Activated T-cell treated with anti-CD3 and anti-CD28 coated beads, Interleukin-2, amount 50 U/mL, for 72 hours (primary cell): ENCODE results near the gene NDUFAF2. TPM values are rescaled to one million over a fixed set of nuclear protein-coding genes. Genes with fewer than 3 reads are reported as not detected.
A peak's percentile ranks its signal among the peaks of the same experiment; 100 is the strongest.

Experiments used
- ATAC-seq, 2 donors: fragments of 150-1000 bp; cut with Tn5 transposase; replicated peaks in 1 of 2; 2 replicates each; pipeline ENCODE4 v1.10.0; 2021; ENCODE audit warnings: moderate library complexity in 2 of 2, mild to moderate bottlenecking in 1 of 2
- DNase-seq, 2 donors: peaks; one replicate each; pipeline ENCODE4 v3.0.0; 2021 to 2022; ENCODE audit warnings: mixed read lengths in 1 of 2
- H3K27ac Mint-ChIP-seq: one replicate; pipeline ENCODE4 v1.8.0; 2022; ENCODE audit warnings: mild to moderate bottlenecking, moderate library complexity, mixed read lengths
- H3K27me3 Mint-ChIP-seq: one replicate; pipeline ENCODE4 v1.8.0; 2022; ENCODE audit warnings: low read depth, mixed read lengths
- H3K36me3 Mint-ChIP-seq, 2 donors: one replicate each; pipeline ENCODE4 v1.8.0; 2022; ENCODE audit warnings: mixed read lengths in 2 of 2, mild to moderate bottlenecking in 1 of 2; ENCODE audit not compliant: insufficient read depth in 2 of 2
- H3K4me1 Mint-ChIP-seq: one replicate; pipeline ENCODE4 v1.8.0; 2022; ENCODE audit warnings: low read depth, mixed read lengths
- H3K4me3 Mint-ChIP-seq, 2 donors: one replicate each; pipeline ENCODE4 v1.8.0; 2022; ENCODE audit warnings: mild to moderate bottlenecking in 2 of 2, mixed read lengths in 2 of 2, moderate library complexity in 2 of 2
- H3K9me3 Mint-ChIP-seq, 2 donors: one replicate each; pipeline ENCODE4 v1.8.0; 2022; ENCODE audit warnings: mixed read lengths in 2 of 2
- total RNA-seq, 2 donors: library from RNA; stranded (reverse); gene quantifications; one replicate each; pipeline ENCODE4 v1.2.3, GENCODE V29; 2022

NDUFAF2 gene
- total RNA-seq, 2 donors from 2014 or later = 29.0 to 29.6 TPM

DNA sequence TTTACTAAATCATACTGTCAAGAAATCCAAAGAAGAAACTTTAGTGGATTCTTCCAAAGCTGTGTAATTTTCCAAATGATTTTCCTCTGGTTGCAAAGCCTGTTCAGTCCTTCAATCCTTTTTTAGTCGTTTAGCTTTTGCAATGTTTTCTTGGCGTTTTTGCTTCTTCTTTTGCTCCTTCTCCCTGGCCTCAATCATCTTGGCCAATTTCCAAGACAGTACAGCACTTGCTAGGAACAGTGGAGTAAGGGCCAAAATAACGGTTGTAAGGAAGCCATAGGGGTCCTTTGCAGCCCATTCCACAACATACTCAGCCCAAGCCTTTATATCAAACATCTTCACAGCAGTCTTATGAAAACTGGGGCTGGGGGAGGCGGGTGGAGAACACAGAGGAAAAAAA lies 214.8 kb downstream of the NDUFAF2 start:
- peaks cover 37% of the 10 kb centered on the region for H3K4me1 Mint-ChIP-seq
- peak overlapping the region; percentile 96 for H3K27ac Mint-ChIP-seq

DNA sequence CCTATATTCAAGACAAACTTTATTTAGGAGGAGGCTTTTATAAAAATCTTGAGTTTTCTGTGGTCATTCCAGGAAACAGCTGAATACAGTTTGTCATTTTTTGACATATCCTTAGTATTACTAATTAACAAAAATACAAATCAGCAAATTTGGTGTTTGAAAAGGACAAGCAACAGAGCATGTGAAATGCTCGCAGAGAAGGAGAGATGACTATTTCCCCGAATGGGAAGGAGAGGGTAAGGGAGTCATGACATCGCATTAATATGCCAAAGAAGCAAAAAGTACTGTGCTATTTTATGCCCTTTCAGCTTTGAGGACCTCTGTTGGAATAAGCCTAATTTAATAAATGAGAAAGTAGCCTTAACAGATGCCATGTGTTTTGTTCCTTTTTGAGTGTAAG lies 215.5 kb downstream of the NDUFAF2 start:
- H3K27ac Mint-ChIP-seq = peak overlapping the region; percentile 96
- peaks cover 21 to 44% of the 10 kb centered on the region in 2 donors for H3K36me3 Mint-ChIP-seq
- DNase-seq = no peak

More for the DNA sequence above, 214.8 kb downstream of the NDUFAF2 start:
- no peaks in the 10 kb centered on the region for H3K9me3 Mint-ChIP-seq
- H3K36me3 Mint-ChIP-seq = peaks cover 22 to 46% of the 10 kb centered on the region in 2 donors
- H3K27me3 Mint-ChIP-seq = no peaks in the 10 kb centered on the region
- no peak for ATAC-seq
- DNase-seq = no peak
- H3K4me3 Mint-ChIP-seq = peak overlapping the region; percentile 62 to 91

DNA sequence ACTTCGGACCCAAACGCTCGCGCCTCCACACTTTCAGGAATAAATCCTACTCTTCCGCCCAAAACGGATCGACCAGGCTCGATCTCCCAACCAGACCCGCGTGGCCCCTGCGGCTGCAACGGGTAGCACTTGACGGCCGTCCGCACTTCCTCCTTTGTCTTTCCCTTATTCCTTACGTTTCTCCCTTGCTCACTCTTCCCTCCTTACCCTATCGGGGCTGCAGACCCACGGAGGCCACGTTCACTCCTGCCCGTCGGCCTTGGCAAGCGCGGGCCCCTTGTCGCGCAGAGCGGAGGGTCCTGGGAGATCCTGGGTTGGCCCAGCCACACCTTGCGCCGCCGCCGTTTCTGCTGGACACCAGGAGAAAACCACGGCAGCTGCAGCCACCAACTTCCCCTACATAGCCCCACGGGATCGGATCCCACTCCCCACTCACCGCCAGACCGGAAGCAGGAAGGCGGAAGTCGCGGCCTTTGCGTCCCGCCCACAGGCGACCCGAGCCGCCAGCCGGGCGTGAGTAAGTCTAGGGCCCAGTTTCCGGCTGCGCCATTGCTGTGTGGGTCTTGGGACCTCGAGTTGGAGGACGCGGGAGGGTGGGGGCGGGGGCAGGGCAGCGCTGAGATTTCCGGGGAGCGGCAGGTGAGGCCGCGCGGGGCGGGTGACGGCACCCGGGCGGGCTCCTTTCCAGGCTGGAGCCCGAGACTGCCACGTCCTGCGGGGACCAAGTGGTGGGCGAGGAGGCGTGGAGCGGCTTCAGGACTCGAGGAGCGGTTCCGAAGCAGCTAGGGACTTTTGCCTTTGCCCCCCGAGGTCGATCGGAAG lies 217.2 kb downstream of the NDUFAF2 start, which contains the start of gene SMIM15:
Gene SMIM15, minus strand, starts transcription at position 459 of the 822 bp plus-strand sequence. CDS start 2,297 bp downstream, outside the sequence.
- ATAC-seq (peak; percentile 96 to 97), DNase-seq (peak; percentile 88 to 90)
- H3K27me3 Mint-ChIP-seq = no peaks in the 10 kb centered on the region
- H3K4me3 Mint-ChIP-seq = peak within 1 kb of the TSS; percentile 94 to 98
- peaks cover 37% of the 10 kb centered on the region for H3K4me1 Mint-ChIP-seq
- H3K27ac Mint-ChIP-seq = peak within 1 kb of the TSS; percentile 98
- peaks cover 17 to 33% of the 10 kb centered on the region in 2 donors for H3K36me3 Mint-ChIP-seq
- H3K9me3 Mint-ChIP-seq = no peaks in the 10 kb centered on the region

More for the DNA sequence above, 215.5 kb downstream of the NDUFAF2 start:
- Mint-ChIP-seq H3K9me3 (no peaks in the 10 kb centered on the region), H3K4me3 (peak overlapping the region; percentile 62 to 91), H3K27me3 (no peaks in the 10 kb centered on the region), H3K4me1 (peaks cover 37% of the 10 kb centered on the region)
- no peak for ATAC-seq

- Mint-ChIP-seq H3K4me1 (peaks cover 37% of the 10 kb centered on the region), H3K27ac (peak overlapping the region; percentile 86), H3K27me3 (no peaks in the 10 kb centered on the region), H3K4me3 (peak overlapping the region; percentile 94 to 98), H3K9me3 (no peaks in the 10 kb centered on the region), H3K36me3 (peaks cover 15 to 29% of the 10 kb centered on the region in 2 donors)
- DNase-seq (peak in 1 of 2 donors; percentile 4), ATAC-seq (no peak)
Measured at GRCh38 chr5:61162832-61163567, 218.0 kb downstream of the NDUFAF2 start.

DNA sequence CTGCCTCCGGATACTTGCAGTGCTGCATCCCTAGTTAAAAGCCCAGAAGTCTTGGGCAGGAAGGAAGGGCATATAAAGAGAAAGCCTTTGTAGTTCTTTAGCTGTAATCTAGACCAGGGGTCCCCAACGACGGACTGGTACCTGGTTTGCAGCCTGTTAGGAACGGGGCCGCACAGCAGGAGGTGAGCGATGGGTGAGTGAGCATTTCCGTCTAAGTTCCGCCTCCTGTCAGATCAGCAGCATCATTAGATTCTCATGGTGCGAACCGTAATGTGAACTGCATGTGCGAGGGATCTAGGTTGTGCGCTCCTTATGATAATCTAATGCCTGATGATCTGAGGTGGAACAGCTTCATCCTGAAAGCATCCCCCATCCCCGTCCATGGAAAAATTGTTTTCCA lies 218.9 kb downstream of the NDUFAF2 start:
- H3K27ac Mint-ChIP-seq = no peak overlapping the region
- no peaks in the 10 kb centered on the region for H3K27me3 Mint-ChIP-seq
- H3K36me3 Mint-ChIP-seq = peaks cover 12 to 24% of the 10 kb centered on the region in 2 donors
- no peak for DNase-seq
- H3K4me1 Mint-ChIP-seq = peaks cover 37% of the 10 kb centered on the region
- no peak for ATAC-seq
- no peaks in the 10 kb centered on the region for H3K9me3 Mint-ChIP-seq
- peak overlapping the region; percentile 94 to 98 for H3K4me3 Mint-ChIP-seq

GRCh38 chr5:61167382-61167781 lies 222.4 kb downstream of the NDUFAF2 start:
- Mint-ChIP-seq H3K4me3 (no peak overlapping the region), H3K9me3 (no peaks in the 10 kb centered on the region), H3K27ac (no peak overlapping the region)

GRCh38 chr5:61168951-61169350 lies 223.9 kb downstream of the NDUFAF2 start:
- no peaks in the 10 kb centered on the region for H3K27me3 Mint-ChIP-seq
- ATAC-seq = no peak

More at GRCh38 chr5:61167382-61167781, 222.4 kb downstream of the NDUFAF2 start:
- Mint-ChIP-seq H3K36me3 (peaks cover 0 to 4% of the 10 kb centered on the region in 2 donors), H3K4me1 (peaks cover 14% of the 10 kb centered on the region), H3K27me3 (no peaks in the 10 kb centered on the region)
- ATAC-seq = no peak
- no peak for DNase-seq

GRCh38 chr5:61171479-61171878 lies 226.5 kb downstream of the NDUFAF2 start:
- Mint-ChIP-seq H3K4me3 (no peak overlapping the region), H3K27me3 (no peaks in the 10 kb centered on the region), H3K4me1 (no peaks in the 10 kb centered on the region), H3K9me3 (no peaks in the 10 kb centered on the region), H3K36me3 (no peaks in the 10 kb centered on the region), H3K27ac (no peak overlapping the region)
- DNase-seq (no peak), ATAC-seq (no peak)

More at GRCh38 chr5:61168951-61169350, 223.9 kb downstream of the NDUFAF2 start:
- Mint-ChIP-seq H3K9me3 (no peaks in the 10 kb centered on the region), H3K27ac (no peak overlapping the region), H3K4me1 (peaks cover under 1% of the 10 kb centered on the region), H3K36me3 (no peaks in the 10 kb centered on the region), H3K4me3 (no peak overlapping the region)
- DNase-seq = no peak

DNA sequence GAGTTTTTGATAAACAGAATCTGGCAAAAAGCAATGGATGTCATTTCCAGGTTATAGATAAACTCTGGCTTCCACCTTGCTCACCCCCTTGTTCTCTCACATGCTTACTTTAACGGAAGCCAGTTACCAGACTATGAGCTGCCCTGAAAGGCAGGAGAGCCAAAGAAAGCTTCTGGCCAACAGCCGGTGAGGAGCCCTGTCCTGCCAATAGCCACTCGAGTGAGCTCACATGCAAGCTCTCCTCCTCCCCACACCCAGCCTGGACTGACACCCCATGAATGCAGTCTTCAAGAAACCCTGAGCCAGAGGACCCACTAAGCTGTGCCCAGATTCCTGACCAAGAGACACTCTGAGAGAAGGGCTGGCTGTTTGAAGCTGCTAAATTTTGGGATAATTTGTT lies 231.6 kb downstream of the NDUFAF2 start:
- Mint-ChIP-seq H3K9me3 (no peaks in the 10 kb centered on the region), H3K27ac (no peak overlapping the region)

DNA sequence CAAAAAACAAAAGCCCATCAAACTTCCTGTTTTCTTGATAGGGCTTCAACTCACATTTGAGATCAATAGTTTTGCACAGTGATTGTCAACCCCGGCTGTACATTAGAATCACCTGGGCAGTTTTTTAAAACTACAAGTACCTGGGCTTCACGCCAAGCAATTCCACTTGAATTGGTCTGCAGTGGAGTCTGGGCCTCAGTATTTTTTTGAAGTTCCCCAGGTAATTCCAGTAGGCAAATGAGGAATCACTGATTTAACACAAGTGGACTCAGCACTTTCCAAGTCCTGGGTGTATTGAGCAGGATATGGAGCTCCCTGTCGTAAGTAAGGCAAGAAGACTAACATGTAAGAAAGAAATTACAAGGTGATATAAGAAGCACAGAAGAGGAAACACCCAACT lies 232.1 kb downstream of the NDUFAF2 start:
- H3K36me3 Mint-ChIP-seq = no peaks in the 10 kb centered on the region
- ATAC-seq = no peak
- no peak overlapping the region for H3K27ac Mint-ChIP-seq
- no peaks in the 10 kb centered on the region for H3K4me1 Mint-ChIP-seq
- H3K4me3 Mint-ChIP-seq = no peak overlapping the region
- no peaks in the 10 kb centered on the region for H3K9me3 Mint-ChIP-seq
- no peak for DNase-seq
- H3K27me3 Mint-ChIP-seq = no peaks in the 10 kb centered on the region

More for the DNA sequence above, 231.6 kb downstream of the NDUFAF2 start:
- Mint-ChIP-seq H3K36me3 (no peaks in the 10 kb centered on the region), H3K4me3 (no peak overlapping the region), H3K4me1 (no peaks in the 10 kb centered on the region), H3K27me3 (no peaks in the 10 kb centered on the region)
- ATAC-seq (no peak), DNase-seq (no peak)

DNA sequence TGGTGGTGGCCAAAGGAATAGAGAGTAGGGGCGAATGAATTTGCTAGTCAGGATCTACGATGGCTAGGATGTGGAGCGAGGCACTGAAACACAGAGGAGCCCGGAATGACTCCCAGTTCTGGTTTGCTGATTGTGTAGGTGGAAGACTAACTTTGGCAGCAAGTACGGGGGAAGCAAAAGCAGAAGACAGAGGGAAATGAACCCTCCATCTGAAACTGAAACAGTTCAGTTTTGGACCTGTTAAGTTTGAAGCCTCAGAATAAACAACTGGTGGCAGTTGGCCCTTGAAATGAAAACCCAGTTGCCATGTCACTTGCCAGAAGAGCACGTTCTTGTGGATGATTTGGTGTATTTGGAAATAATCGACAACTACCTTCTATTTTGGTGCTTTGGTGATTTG lies 232.7 kb downstream of the NDUFAF2 start:
- H3K9me3 Mint-ChIP-seq = no peaks in the 10 kb centered on the region
- H3K27me3 Mint-ChIP-seq = no peaks in the 10 kb centered on the region
- no peaks in the 10 kb centered on the region for H3K4me1 Mint-ChIP-seq
- no peak for ATAC-seq
- H3K4me3 Mint-ChIP-seq = no peak overlapping the region
- no peak overlapping the region for H3K27ac Mint-ChIP-seq
- no peak for DNase-seq
- H3K36me3 Mint-ChIP-seq = no peaks in the 10 kb centered on the region

DNA sequence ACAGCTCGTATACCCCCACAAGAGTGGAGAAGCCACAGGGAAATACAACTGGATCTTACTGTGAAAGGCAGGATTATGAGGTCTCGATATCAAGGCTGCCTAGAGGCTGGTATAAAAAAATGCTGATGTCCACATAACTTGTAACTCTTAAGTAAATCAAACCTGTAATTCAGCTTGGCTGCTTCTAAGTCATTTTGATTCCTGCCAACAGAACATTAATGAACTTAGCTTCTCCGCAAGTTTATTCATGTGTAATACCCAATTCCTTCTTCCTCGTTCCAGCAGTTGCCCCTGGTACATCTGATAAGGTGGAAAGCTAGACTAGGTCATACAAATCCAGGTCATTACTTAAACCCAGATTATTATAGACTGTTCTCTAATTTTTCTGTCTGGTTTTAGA lies 233.7 kb downstream of the NDUFAF2 start:
- Mint-ChIP-seq H3K9me3 (no peaks in the 10 kb centered on the region), H3K27me3 (no peaks in the 10 kb centered on the region), H3K4me1 (no peaks in the 10 kb centered on the region), H3K4me3 (no peak overlapping the region), H3K27ac (no peak overlapping the region), H3K36me3 (no peaks in the 10 kb centered on the region)
- ATAC-seq = no peak
- no peak for DNase-seq

DNA sequence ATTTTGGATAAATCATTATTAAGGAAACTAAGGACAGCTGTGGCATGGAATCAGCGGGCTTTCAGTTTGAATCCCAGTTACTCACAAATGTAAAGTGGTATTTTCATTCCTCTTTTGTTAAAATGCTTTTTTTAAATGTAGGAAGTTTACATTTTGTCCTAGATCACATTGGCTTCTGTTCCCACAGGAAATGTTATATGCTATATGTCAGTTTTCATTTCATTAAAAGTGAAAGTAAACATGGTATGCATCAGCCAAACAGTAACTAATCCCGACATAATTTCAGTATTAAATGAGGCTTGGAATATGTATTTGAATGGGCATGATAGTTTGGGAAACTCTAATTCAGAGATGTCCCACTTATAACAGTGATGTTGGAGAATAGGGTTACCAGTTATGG lies 235.9 kb downstream of the NDUFAF2 start:
- no peak for ATAC-seq
- H3K27me3 Mint-ChIP-seq = no peaks in the 10 kb centered on the region
- H3K4me3 Mint-ChIP-seq = no peak overlapping the region

More for the DNA sequence above, 235.9 kb downstream of the NDUFAF2 start:
- no peak for DNase-seq
- Mint-ChIP-seq H3K4me1 (no peaks in the 10 kb centered on the region), H3K36me3 (no peaks in the 10 kb centered on the region), H3K9me3 (no peaks in the 10 kb centered on the region), H3K27ac (no peak overlapping the region)
